ENCODE measurements around the gene CXCL9. TPM values are rescaled to one million over a fixed set of nuclear protein-coding genes. Genes with fewer than 3 reads are reported as not detected.

CXCL9 gene
- total and polyA plus RNA-seq, 4 donors, result 0.22 to 2.3 (median 1.3) TPM

- no peak for TF ChIP-seq TAF1 (conservative IDR thresholded peaks at IDR 0.05)
- TF ChIP-seq YY1 (IDR thresholded peaks at IDR 0.05), result no peak
- no peaks in the 10 kb centered on the region for H3K4me1 ChIP-seq (ENCODE audit: control insufficient read depth in 4 of 4, insufficient read depth in 4 of 4, low read length in 3 of 4)
- no peaks in the 10 kb centered on the region for H3K9me3 ChIP-seq (ENCODE audit: control insufficient read depth in 4 of 4, low read length in 3 of 4)
- DNase-seq (ENCODE audit: low spot score), result no peak
- no peak overlapping the region for H3K9ac ChIP-seq (ENCODE audit: low read depth in 1 of 2, low read length in 2 of 2)
- H3K36me3 ChIP-seq (ENCODE audit: control insufficient read depth in 4 of 4, insufficient read depth in 3 of 4, low read depth in 1 of 4, low read length in 3 of 4), result no peaks in the 10 kb centered on the region
- 74% methylated on average over 3 of the region's 3 CpGs for WGBS
- no peak overlapping the region for H3K4me3 ChIP-seq (ENCODE audit: low read depth in 1 of 3, low read length in 3 of 3)
- no peak overlapping the region for H3K27ac ChIP-seq (ENCODE audit: low read depth in 1 of 2, low read length in 2 of 2)
- H3K27me3 ChIP-seq (ENCODE audit: control insufficient read depth in 4 of 4, insufficient read depth in 4 of 4, low read length in 3 of 4), result no peaks in the 10 kb centered on the region
Measured at GRCh38 chr4:76035141-76035540, 27.8 kb upstream of the CXCL9 start.

- no peak for DNase-seq (ENCODE audit: low spot score)
Measured at GRCh38 chr4:76029300-76029699, 22.0 kb upstream of the CXCL9 start.

More at GRCh38 chr4:76029300-76029699, 22.0 kb upstream of the CXCL9 start:
- H3K36me3 ChIP-seq (ENCODE audit: control insufficient read depth in 4 of 4, insufficient read depth in 3 of 4, low read depth in 1 of 4, low read length in 3 of 4), result no peaks in the 10 kb centered on the region
- H3K4me3 ChIP-seq (ENCODE audit: low read depth in 1 of 3, low read length in 3 of 3), result no peak overlapping the region
- H3K27me3 ChIP-seq (ENCODE audit: control insufficient read depth in 4 of 4, insufficient read depth in 4 of 4, low read length in 3 of 4), result no peaks in the 10 kb centered on the region
- no peak overlapping the region for H3K27ac ChIP-seq (ENCODE audit: low read depth in 1 of 2, low read length in 2 of 2)
- no peak for TF ChIP-seq SP1 (IDR thresholded peaks at IDR 0.05)
- TF ChIP-seq JUND (IDR thresholded peaks at IDR 0.05), result no peak
- TF ChIP-seq EGR1 (IDR thresholded peaks at IDR 0.05; ENCODE audit: low read depth in 2 of 2), result no peak
- TF ChIP-seq YY1 (IDR thresholded peaks at IDR 0.05), result no peak
- no peak for TF ChIP-seq TAF1 (conservative IDR thresholded peaks at IDR 0.05)
- no peak for TF ChIP-seq HNF4G (IDR thresholded peaks at IDR 0.05)
- no peak for TF ChIP-seq NR2F2 (IDR thresholded peaks at IDR 0.05)
- no peak for TF ChIP-seq FOXA1 (IDR thresholded peaks at IDR 0.05)
- TF ChIP-seq RXRA (IDR thresholded peaks at IDR 0.05), result no peak
- TF ChIP-seq RAD21 (IDR thresholded peaks at IDR 0.05), result no peak
- no peak for TF ChIP-seq GABPA (IDR thresholded peaks at IDR 0.05 in 1 of 2, conservative IDR thresholded peaks at IDR 0.05 in 1 of 2)
- TF ChIP-seq FOXA2 (IDR thresholded peaks at IDR 0.05), result no peak
- TF ChIP-seq HNF4A (conservative IDR thresholded peaks at IDR 0.05), result no peak
- TF ChIP-seq MAX (IDR thresholded peaks at IDR 0.05), result no peak
- no peak for TF ChIP-seq ZBTB33 (IDR thresholded peaks at IDR 0.05)
- TF ChIP-seq CTCF (IDR thresholded peaks at IDR 0.05; ENCODE audit: low read depth, low read length, missing input control), result no peak
- TF ChIP-seq REST (IDR thresholded peaks at IDR 0.05), result no peak
- TF ChIP-seq ATF3 (IDR thresholded peaks at IDR 0.05), result no peak
- no peak overlapping the region for H3K9ac ChIP-seq (ENCODE audit: low read depth in 1 of 2, low read length in 2 of 2)
- peaks cover 0 to 5% (median 4%) of the 10 kb centered on the region in 4 donors for H3K4me1 ChIP-seq (ENCODE audit: control insufficient read depth in 4 of 4, insufficient read depth in 4 of 4, low read length in 3 of 4)
- 82% methylated on average over 2 of the region's 2 CpGs for WGBS
- no peaks in the 10 kb centered on the region for H3K9me3 ChIP-seq (ENCODE audit: control insufficient read depth in 4 of 4, low read length in 3 of 4)
